HG02884 (cell line): Measurements from ENCODE around the gene LRRC3.
"Not testable (repeated sequence)": the region's sequence is repeated elsewhere in the genome, so short reads cannot be mapped to it uniquely, and the experiment has no call there.

Experiments
- ATAC-seq: cut with Tn5 transposase; IDR thresholded peaks from one replicate; pipeline ENCODE4 v1.9.1; 2021; ENCODE audit warnings: mild to moderate bottlenecking, moderate library complexity; ENCODE audit not compliant: unreplicated experiment

The LRRC3 gene

DNA sequence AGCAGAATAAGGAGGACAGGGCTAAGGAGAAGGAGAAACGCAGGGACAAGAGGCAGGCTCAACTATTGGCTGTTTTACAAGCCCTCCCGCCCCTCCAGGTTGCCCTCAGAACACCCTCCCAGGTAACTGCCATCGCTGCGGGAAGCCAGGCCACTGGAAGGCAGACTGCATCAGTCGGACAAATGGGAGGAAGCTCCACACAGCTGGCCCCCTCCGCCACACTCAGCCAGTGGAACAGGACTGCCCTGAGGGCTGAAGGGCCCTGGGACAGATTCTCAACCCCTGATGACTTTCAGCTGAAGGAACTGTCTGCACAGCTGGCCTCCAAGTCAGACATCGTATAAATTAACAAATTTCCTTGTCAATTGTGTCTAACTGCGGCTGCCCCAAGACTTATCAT, 21.8 kb downstream of the LRRC3 start:
- ATAC-seq: no peak

DNA sequence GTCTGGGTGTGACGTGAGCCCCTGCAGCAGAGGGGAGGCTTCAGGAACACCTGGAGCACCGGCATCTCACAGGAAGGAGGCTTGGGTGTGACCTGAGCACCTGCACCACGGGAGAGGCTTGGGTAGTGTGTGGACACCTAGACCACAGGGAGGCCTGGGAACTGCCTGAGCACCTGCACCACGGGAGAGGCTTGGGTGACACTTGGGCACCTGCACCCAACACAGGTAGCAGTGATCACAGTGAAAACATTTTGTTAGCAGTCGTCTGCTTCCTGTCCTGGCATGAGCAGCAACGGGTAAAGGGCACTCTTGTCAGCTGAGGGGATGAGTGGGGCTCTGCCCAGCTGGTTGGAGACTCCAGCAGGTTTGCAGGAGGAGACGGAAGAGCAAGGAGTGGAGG, 22.4 kb downstream of the LRRC3 start:
- ATAC-seq: no peak

GRCh38 chr21:44478124-44478800, 23.0 kb downstream of the LRRC3 start:
- no peak for ATAC-seq

- no peak for ATAC-seq
Measured at GRCh38 chr21:44478801-44479167, 23.5 kb downstream of the LRRC3 start.

GRCh38 chr21:44479556-44480199, 24.4 kb downstream of the LRRC3 start:
- ATAC-seq: not testable (repeated sequence)

DNA sequence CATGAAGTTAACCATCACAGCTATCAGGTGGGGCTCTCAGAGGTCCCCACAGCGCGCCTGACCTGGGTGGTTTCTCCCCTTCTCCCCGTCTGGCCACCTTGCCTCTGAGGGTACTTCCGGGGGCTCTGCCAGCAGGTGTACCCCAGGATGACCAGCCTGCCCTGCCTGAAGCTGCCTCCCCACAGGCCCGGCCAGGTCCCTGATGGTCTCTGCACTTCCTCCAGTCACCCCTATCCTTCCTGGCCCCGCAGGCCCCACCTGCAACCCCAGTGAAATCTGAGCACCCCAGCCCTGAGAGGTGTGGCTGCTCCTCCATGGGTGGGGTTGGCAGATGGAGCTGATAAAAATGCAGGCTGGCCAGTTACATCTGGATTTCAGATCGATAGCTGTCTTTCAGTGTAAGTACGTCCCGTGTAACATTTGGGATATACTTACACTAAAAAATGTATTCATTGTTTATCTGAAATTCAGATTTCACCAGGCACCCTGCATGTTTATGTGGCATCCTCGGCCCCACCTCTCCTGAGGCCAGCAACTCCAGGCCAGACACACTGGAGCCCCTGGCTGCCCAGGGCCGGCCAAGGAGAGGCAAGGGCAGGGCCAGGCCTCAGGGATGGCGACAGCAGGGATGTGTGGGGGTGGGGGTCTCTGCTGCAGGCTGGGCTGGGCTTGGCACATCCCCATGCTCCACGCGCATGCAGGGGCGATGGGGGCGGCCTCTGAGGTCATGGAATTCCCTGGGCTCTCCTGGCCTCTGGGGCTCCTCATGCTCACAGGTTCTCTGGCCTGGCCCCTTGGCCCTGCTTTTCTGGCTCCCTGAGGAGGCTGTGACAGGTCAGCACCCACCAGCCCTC, 25.1 kb downstream of the LRRC3 start:
- ATAC-seq: no peak

DNA sequence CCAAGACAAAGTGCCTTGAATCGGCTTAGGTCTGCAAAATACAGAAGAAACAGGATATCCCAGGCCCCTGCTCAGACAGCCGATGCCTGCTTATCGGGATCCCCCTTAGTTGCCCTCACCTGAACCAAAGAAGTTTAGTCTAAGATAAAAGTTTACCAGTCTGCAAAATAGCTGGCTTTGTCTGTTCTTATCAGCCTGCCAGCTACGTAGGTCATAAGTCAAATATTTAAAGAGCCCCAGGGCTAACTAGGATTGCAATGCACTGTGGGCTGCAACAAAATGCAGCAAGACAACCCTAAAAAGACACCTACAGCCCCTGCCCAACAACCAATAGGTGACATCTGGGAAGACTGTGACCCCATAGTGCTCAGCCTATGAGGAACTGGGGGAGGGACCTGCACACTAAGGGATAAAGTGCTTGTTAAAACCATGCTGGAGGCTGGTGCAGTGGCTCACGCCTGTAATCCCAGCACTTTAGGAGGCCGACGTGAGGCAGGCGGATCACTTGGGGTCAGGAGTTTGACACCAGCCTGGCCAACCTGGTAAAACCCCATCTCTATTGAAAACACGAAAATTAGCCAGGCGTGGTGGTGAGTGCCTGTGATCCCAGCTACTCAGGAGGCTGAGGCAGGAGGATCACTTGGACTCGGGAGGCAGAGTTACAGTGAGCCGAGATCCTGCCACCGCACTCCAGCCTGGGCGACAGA, 27.4 kb downstream of the LRRC3 start:
- ATAC-seq: no peak

GRCh38 chr21:44483288-44484237, 28.3 kb downstream of the LRRC3 start:
- ATAC-seq: no peak

- no peak for ATAC-seq
Measured at GRCh38 chr21:44484498-44485253, 29.4 kb downstream of the LRRC3 start.

DNA sequence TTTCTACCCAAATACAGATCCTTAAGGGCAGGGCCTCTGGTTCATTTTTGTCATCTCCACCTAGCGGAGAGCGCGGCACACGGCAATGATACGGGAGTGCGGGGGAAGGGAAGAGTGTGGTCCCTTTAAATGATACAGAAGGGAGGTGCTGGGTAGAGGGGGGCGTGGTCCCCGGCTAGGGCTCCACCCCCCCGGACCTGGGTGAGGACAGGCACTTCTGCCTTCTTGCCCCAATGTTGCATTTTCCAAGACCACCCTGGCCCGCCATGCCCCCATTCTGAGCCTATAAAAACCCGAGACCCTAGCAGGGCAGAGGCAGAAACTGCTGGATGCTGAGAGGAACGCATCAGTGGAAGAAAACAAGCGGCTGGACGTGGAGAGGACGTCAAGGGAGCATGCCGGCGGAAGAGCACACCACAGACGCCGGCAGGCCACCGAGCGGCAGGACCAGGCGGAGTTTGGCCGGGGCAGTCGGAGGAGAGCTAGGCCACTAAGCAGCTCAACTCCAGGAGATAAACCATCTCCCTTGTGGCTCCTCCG, 30.0 kb downstream of the LRRC3 start:
- no peak for ATAC-seq

DNA sequence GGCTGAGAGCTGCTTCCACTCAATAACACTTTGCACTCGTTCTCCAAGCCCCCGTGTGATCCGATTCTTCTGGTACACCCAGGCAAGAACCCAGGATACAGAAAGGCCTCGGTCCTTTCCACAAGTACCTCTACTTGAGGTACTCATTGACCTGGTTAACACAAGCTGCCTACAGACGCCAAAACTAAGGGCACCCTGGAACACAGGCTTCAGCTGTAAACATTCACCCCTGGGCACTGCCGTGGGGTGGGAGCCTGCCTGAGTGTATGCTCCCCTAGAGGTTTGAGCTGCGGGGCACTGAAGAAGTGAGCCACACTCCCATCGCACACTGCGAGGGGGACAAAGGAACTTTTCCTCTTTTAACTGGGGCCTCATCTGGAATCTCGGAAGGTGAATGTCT, 30.5 kb downstream of the LRRC3 start:
- no peak for ATAC-seq

GRCh38 chr21:44486302-44486701, 31.0 kb downstream of the LRRC3 start:
- no peak for ATAC-seq

GRCh38 chr21:44487831-44488230, 32.5 kb downstream of the LRRC3 start:
- ATAC-seq: no peak

DNA sequence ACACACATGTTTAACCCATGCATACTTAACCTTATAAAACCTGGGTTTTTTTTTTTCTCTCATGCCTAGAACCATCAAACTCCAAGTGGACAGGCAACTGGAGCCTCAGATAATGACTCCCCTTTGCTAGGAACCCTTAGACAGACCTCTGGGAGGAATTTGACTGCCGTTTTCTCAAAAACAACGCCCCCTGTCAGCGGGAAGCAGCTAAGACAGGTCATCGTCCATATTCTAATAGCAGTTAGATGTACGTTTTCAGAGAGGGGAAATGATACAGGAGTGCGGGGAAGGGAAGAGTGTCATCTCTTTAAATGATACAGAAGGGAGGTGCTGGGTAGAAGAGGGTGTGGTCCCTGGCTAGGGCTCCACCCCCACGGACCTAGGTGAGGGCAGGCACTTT, 34.7 kb downstream of the LRRC3 start:
- no peak for ATAC-seq

DNA sequence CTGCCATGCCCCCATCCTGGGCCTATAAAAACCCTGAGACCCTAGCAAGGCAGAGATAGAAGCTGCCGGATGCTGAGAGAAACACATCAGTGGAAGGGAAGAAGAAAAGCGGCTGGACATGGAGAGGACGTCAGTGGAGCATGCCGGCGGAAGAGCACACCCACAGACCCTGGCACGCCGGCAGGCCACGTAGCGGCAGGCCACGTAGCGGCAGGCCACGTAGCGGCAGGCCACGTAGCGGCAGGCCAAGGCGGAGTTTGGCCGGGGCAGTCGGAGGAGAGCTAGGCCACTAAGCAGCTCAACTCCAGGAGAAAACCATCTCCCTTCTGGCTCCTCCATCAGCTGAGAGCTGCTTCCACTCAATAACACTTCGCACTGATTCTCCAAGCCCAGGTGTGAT, 35.1 kb downstream of the LRRC3 start:
- ATAC-seq: no peak

- ATAC-seq: no peak
Measured at GRCh38 chr21:44490816-44491215, 35.5 kb downstream of the LRRC3 start.

DNA sequence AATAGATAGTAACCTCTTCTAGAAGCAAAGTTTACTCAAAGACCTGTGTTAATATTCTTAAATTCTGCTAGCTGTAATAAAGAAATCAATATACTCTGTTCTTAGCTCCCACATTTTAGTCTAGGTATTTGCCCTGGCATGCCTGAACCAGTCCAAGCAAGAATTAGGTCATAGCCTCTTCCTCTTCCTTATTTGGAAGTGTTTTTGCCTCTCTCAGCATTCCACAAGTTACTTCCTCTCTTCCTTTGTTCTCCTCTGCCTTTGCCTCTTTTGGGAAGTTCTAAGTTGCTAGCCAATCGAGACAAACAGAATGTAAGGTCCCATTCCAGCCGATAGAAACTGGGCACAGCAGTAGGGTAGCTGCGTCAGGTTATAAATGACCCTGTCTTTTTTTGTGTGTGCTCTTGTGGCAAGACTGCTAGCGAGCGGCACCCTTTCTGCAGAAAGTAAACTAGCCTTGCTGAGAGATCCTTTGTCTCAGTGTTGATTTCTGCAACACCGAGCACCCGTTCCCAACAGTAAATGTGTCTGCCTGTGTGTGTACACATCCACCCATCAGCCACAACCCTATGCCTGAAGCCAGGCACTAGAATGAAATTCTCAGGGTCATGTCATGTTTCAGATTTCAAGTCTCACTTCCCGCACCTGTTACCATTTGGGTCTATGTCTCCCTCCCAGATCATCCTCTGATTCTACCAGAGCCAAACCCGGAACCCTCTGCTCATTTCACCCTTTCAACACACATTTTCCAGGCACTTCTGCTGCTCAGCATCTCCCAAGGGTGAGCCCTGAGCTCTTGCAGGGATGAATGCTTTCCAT, 37.5 kb downstream of the LRRC3 start:
- ATAC-seq: no peak

- ATAC-seq: no peak
Measured at GRCh38 chr21:44494418-44494817, 39.1 kb downstream of the LRRC3 start.
